ENCODE results near the gene NSUN3. TPM values are rescaled to one million over a fixed set of nuclear protein-coding genes. Genes with fewer than 3 reads are reported as not detected.

Gene NSUN3
- total and polyA plus RNA-seq, 2 donors (not counting 1 experiment from before 2014, with no cell fraction given): 6.5 to 25.7 TPM

DNA sequence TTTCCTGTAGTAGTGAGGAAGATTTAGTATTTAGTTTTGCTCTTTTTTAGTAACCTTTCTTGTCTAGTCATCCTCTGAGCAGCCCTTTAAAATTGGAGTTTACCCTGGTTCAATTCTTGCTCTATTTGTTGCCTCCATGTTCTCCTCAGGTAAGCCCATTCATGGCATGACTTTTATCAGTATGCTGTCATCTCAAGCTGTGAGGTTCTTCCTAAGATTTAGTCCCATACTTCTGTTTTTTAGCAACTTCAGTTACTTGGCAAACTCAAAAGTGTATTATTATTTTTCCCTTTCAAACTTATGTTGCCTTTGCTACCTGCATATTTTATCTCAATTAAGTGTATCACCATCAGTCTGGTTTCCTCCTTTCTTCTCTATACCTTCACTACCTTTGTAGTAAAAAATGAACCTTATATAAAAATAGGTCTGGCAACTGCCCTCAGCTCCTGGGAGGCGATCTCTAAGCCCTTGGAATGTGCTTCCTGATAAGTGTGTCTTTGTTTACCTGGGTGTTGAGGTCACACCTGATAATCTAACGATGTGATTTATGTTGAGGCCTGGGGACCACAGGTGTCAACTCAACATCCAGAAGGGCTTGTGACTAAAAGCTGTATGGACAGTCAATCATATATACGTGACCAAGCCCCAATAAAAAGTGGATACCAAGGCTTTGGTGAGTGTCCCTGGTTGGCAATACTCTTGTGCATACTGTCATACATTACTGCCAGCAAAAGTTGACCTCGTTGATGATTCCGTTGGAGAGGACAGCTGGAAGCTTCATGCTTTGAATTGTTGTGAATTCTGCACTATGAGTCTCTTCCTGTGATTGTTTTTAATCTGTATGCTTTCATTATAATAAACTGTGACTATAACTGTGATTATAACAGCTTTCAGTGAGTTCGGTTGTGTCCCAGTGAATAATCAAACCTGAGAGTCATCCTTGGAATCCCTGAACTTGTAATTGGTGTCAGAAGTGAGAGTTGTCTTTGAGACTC, 3.9 kb downstream of the NSUN3 start:
- ATAC-seq (ENCODE audit: low read depth) (no peak), DNase-seq (no peak)
- Histone ChIP-seq H4K20me1 (ENCODE audit: control insufficient read depth, insufficient read depth, low read length, poor library complexity, severe bottlenecking) (no peaks in the 10 kb centered on the region), H3K9ac (ENCODE audit: low read length) (no peak overlapping the region), H3K4me3 (ENCODE audit: control extremely low read depth in 1 of 5, extremely low read depth in 1 of 5, insufficient read depth in 1 of 5, low read depth in 2 of 5, low read length in 4 of 5) (no peak overlapping the region), H3K36me3 (replicated peaks in 1 of 2; ENCODE audit: control extremely low read depth in 1 of 2, control insufficient read depth in 1 of 2, extremely low read depth in 1 of 2, insufficient read depth in 2 of 2, low read length in 1 of 2) (peaks cover 5 to 18% of the 10 kb centered on the region in 2 experiments), H3K4me2 (replicated peaks; ENCODE audit: low read depth, low read length, poor library complexity, severe bottlenecking) (no peak overlapping the region), H3K27me3 (replicated peaks in 1 of 4; ENCODE audit: control extremely low read depth in 1 of 4, control insufficient read depth in 3 of 4, insufficient read depth in 4 of 4, low read length in 3 of 4) (no peaks in the 10 kb centered on the region), H3K4me1 (ENCODE audit: control insufficient read depth in 2 of 2, insufficient read depth in 2 of 2, low read length in 2 of 2) (peaks cover 18 to 28% of the 10 kb centered on the region in 2 donors), H3K79me2 (ENCODE audit: control insufficient read depth, insufficient read depth, low read length) (peaks cover 85% of the 10 kb centered on the region), H2AFZ (ENCODE audit: insufficient read depth, low read depth, low read length, poor library complexity, severe bottlenecking) (no peak overlapping the region), H3K27ac (ENCODE audit: low read length in 2 of 2) (no peak overlapping the region), H3K9me3 (ENCODE audit: control extremely low read depth in 1 of 3, control insufficient read depth in 2 of 3, insufficient read depth in 1 of 3, low read length in 2 of 3) (peaks cover 0 to 2% (median 0%) of the 10 kb centered on the region in 3 donors)
- H3K4me3 Mint-ChIP-seq: no peak overlapping the region
- H3K27me3 Mint-ChIP-seq: no peaks in the 10 kb centered on the region
- CTCF ChIA-PET: interaction anchor here (0.7 to 3.1 kb wide), 5 partner anchors 8 to 64 kb away, joined by 3 to 9 read pairs (median 3); no protein-coding TSS in a partner anchor
- no peak overlapping the region for H3K27ac Mint-ChIP-seq
- WGBS (ENCODE audit: insufficient coverage): 100% methylated on average over 2 of the region's 6 CpGs
- no peak for TF ChIP-seq EZH2 (IDR thresholded peaks at IDR 0.05; ENCODE audit: borderline replicate concordance, insufficient read depth, low read depth, low read length, poor library complexity, severe bottlenecking)
- TF ChIP-seq, protein P1, sequence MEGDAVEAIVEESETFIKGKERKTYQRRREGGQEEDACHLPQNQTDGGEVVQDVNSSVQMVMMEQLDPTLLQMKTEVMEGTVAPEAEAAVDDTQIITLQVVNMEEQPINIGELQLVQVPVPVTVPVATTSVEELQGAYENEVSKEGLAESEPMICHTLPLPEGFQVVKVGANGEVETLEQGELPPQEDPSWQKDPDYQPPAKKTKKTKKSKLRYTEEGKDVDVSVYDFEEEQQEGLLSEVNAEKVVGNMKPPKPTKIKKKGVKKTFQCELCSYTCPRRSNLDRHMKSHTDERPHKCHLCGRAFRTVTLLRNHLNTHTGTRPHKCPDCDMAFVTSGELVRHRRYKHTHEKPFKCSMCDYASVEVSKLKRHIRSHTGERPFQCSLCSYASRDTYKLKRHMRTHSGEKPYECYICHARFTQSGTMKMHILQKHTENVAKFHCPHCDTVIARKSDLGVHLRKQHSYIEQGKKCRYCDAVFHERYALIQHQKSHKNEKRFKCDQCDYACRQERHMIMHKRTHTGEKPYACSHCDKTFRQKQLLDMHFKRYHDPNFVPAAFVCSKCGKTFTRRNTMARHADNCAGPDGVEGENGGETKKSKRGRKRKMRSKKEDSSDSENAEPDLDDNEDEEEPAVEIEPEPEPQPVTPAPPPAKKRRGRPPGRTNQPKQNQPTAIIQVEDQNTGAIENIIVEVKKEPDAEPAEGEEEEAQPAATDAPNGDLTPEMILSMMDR (IDR thresholded peaks at IDR 0.05): no peak
- intact Hi-C loops (cut with micrococcal nuclease): no loop called here
- POLR2A ChIA-PET: no interaction called here
- no peaks in the 10 kb centered on the region for H3K9me3 Mint-ChIP-seq (ENCODE audit: insufficient read depth)
- peaks cover 48% of the 10 kb centered on the region for H3K4me1 Mint-ChIP-seq
